ENCODE measurements around the gene ARMH3. TPM values are rescaled to one million over a fixed set of nuclear protein-coding genes. Genes with fewer than 3 reads are reported as not detected.

ARMH3 gene
- total RNA-seq, 1 experiment from 2014 or later: 17.1 TPM

- no peaks in the 10 kb centered on the region for H3K36me3 Mint-ChIP-seq
- ChIA-PET CTCF (no interaction called here), POLR2A (no interaction called here)
- no peaks in the 10 kb centered on the region for H3K27me3 Mint-ChIP-seq (ENCODE audit: low read depth)
- no peaks in the 10 kb centered on the region for H3K9me3 Mint-ChIP-seq
- DNase-seq (ENCODE audit: low spot score) (no peak), ATAC-seq (no peak)
- TF ChIP-seq E2F1 (CRISPR knock-in tag; IDR thresholded peaks at IDR 0.05): no peak
- no peak for TF ChIP-seq ZNF263 (CRISPR knock-in tag; IDR thresholded peaks at IDR 0.05; ENCODE audit: low read depth)
- TF ChIP-seq GTF2I (CRISPR knock-in tag; conservative IDR thresholded peaks at IDR 0.05): no peak
- TF ChIP-seq JUN (CRISPR knock-in tag; IDR thresholded peaks at IDR 0.05): no peak
- no peak for TF ChIP-seq NFATC4 (CRISPR knock-in tag; IDR thresholded peaks at IDR 0.05)
- TF ChIP-seq ZNF532 (CRISPR knock-in tag; IDR thresholded peaks at IDR 0.05; ENCODE audit: borderline replicate concordance): no peak
- H3K27ac Mint-ChIP-seq: no peak overlapping the region
- H3K4me3 Mint-ChIP-seq: no peak overlapping the region
- H3K4me1 Mint-ChIP-seq: no peaks in the 10 kb centered on the region
Measured at GRCh38 chr10:101932183-101932582, 123.8 kb downstream of the ARMH3 start.

GRCh38 chr10:101925027-101925426 lies 130.9 kb downstream of the ARMH3 start:
- no peaks in the 10 kb centered on the region for H3K9me3 Mint-ChIP-seq
- H3K27me3 Mint-ChIP-seq (ENCODE audit: low read depth): no peaks in the 10 kb centered on the region
- no peak overlapping the region for H3K27ac Mint-ChIP-seq
- no peak for ATAC-seq
- no peak overlapping the region for H3K4me3 Mint-ChIP-seq
- no peak for DNase-seq (ENCODE audit: low spot score)
- TF ChIP-seq KAT7 (CRISPR knock-in tag; IDR thresholded peaks at IDR 0.05; ENCODE audit: borderline replicate concordance): no peak
- no peak for TF ChIP-seq GABPB1 (CRISPR knock-in tag; IDR thresholded peaks at IDR 0.05)
- no peak for TF ChIP-seq IRF2 (CRISPR knock-in tag; IDR thresholded peaks at IDR 0.05; ENCODE audit: borderline replicate concordance, low read depth)
- no peak for TF ChIP-seq NFE2L1 (CRISPR knock-in tag; IDR thresholded peaks at IDR 0.05)
- TF ChIP-seq ATF3 (CRISPR knock-in tag; conservative IDR thresholded peaks at IDR 0.05): no peak
- no peak for TF ChIP-seq SOX15 (CRISPR knock-in tag; IDR thresholded peaks at IDR 0.05)
- TF ChIP-seq JUN (CRISPR knock-in tag; IDR thresholded peaks at IDR 0.05): no peak
- TF ChIP-seq ZNF219 (CRISPR knock-in tag; IDR thresholded peaks at IDR 0.05; ENCODE audit: borderline replicate concordance): no peak
- TF ChIP-seq ZMAT4 (CRISPR knock-in tag; IDR thresholded peaks at IDR 0.05): no peak
- TF ChIP-seq ERG (CRISPR knock-in tag; IDR thresholded peaks at IDR 0.05): no peak
- no peak for TF ChIP-seq ZNF317 (CRISPR knock-in tag; IDR thresholded peaks at IDR 0.05; ENCODE audit: borderline replicate concordance, low read depth)
- H3K36me3 Mint-ChIP-seq: no peaks in the 10 kb centered on the region
- CTCF ChIA-PET: interaction anchor here (1.6 kb wide), 1 partner anchor 84 kb away, joined by 3 read pairs; no protein-coding TSS in a partner anchor
- POLR2A ChIA-PET: no interaction called here
- H3K4me1 Mint-ChIP-seq: no peaks in the 10 kb centered on the region

- ChIA-PET POLR2A (no interaction called here), CTCF (interaction anchor here (1.3 to 1.6 kb wide), 2 partner anchors 33 to 83 kb away, joined by 3 to 4 read pairs; no protein-coding TSS in a partner anchor)
- no peak for ATAC-seq
- no peak overlapping the region for H3K27ac Mint-ChIP-seq
- no peak for DNase-seq (ENCODE audit: low spot score)
- no peaks in the 10 kb centered on the region for H3K36me3 Mint-ChIP-seq
- no peak overlapping the region for H3K4me3 Mint-ChIP-seq
- no peaks in the 10 kb centered on the region for H3K9me3 Mint-ChIP-seq
- peaks cover 16% of the 10 kb centered on the region for H3K4me1 Mint-ChIP-seq
- H3K27me3 Mint-ChIP-seq (ENCODE audit: low read depth): no peaks in the 10 kb centered on the region
- no peak for TF ChIP-seq ZNF138 (CRISPR knock-in tag; conservative IDR thresholded peaks at IDR 0.05)
- no peak for TF ChIP-seq ERG (CRISPR knock-in tag; IDR thresholded peaks at IDR 0.05)
- TF ChIP-seq TP53 (CRISPR knock-in tag; IDR thresholded peaks at IDR 0.05): no peak
- TF ChIP-seq NR1H2 (CRISPR knock-in tag; IDR thresholded peaks at IDR 0.05): no peak
- TF ChIP-seq CREM (CRISPR knock-in tag; IDR thresholded peaks at IDR 0.05): no peak
- TF ChIP-seq E2F4 (CRISPR knock-in tag; IDR thresholded peaks at IDR 0.05; ENCODE audit: borderline replicate concordance, low read depth): no peak
- TF ChIP-seq ZSCAN18 (CRISPR knock-in tag; IDR thresholded peaks at IDR 0.05): no peak
- TF ChIP-seq ZNF317 (CRISPR knock-in tag; IDR thresholded peaks at IDR 0.05; ENCODE audit: borderline replicate concordance, low read depth): no peak
Measured at GRCh38 chr10:101923256-101923655, 132.7 kb downstream of the ARMH3 start.
